GM12874 (cell line): ENCODE data around the gene TMEFF1.

Experiments
- TF ChIP-seq, protein P1 (sequence below): IDR thresholded peaks from 2 replicates; pipeline ENCODE4 v1.5.1; 2011; ENCODE audit warnings: low read depth, mild to moderate bottlenecking, control low read depth, low read length, moderate library complexity; ENCODE audit not compliant: insufficient read depth

Gene TMEFF1

DNA sequence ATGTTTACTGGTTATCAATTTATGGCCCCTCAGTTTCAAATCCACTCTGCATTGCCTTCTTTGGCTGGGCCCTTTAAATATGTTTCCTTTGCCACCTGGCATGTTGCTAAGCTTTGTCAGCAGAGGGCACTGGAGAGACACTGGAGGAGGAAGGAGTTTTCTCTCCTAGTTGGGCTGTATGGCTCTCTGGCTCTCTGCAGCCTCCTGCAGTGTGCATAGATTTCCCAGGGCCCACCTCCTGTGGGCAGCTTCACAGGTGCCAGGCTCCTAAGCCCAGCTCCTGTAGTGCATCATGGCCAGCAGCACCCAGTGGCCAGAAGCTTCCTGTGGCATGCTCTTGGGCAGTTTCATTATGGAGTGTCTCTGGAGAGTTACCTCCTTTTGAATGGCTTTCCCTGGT is 128.3 kb downstream of the TMEFF1 start:
- TF ChIP-seq, protein P1, sequence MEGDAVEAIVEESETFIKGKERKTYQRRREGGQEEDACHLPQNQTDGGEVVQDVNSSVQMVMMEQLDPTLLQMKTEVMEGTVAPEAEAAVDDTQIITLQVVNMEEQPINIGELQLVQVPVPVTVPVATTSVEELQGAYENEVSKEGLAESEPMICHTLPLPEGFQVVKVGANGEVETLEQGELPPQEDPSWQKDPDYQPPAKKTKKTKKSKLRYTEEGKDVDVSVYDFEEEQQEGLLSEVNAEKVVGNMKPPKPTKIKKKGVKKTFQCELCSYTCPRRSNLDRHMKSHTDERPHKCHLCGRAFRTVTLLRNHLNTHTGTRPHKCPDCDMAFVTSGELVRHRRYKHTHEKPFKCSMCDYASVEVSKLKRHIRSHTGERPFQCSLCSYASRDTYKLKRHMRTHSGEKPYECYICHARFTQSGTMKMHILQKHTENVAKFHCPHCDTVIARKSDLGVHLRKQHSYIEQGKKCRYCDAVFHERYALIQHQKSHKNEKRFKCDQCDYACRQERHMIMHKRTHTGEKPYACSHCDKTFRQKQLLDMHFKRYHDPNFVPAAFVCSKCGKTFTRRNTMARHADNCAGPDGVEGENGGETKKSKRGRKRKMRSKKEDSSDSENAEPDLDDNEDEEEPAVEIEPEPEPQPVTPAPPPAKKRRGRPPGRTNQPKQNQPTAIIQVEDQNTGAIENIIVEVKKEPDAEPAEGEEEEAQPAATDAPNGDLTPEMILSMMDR: peak; percentile 80

DNA sequence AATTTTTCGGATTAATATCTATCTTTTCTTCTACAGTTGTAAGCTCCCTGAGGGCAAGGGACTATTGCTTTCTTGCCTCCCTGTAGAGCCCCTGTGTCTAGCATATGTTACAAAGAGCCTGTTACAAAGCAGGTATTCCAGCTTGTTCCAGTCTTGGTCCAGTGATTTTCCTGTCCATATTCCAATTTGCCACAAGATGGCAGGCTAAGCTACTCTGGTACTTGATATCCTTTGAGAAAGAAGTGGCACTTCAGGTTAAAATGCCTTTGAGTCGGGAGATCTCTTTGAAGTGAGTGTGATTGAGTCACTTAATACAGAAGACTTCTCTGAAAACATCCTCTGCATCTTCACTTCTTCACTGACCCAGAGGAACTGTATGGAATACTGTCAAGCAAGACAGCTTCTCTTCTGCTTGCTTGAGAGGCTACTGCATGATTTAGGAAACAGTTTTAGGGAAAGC is 129.4 kb downstream of the TMEFF1 start:
- TF ChIP-seq, protein P1: peak; percentile 35; the same call in 1 of the 2 replicates

DNA sequence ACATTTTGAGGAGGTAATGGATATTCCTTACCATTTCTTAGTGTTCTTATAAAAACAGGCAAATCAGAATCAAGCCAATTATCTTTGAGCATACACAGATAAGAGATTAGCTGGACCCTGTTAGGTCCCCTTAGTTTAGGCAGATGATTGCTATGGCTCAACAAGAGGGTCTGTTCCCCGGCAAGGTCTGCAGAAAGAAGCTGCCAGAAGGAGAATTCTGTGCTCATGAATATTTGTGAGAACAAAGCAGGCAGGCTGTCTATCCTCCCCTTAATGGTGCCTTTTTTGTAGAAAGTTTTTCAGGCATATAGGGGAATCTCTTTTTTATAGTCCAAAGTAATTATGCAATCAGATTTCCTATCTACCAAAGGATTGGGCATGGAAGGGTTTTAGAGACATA is 132.5 kb downstream of the TMEFF1 start:
- TF ChIP-seq, protein P1: no peak

DNA sequence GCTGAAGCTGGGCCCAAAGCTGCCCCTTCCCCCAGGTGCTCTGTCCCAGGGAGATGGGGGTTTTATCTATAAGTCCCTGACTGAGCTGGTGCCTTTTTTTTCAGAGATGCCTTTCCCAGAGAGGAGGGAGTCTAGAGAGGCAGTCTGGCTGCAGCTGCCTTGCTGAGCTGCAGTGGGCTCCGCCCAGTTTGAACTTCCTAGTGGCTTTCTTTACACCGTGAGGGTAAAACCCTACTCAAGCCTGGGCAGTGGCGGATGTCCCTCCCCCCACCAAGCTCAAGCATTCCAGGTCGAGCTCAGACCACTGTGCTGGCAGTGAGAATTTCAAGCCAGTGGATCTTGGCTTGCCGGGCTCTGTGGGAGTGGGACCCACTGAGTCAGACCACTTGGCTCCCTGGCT is 146.2 kb downstream of the TMEFF1 start:
- TF ChIP-seq, protein P1: no peak

DNA sequence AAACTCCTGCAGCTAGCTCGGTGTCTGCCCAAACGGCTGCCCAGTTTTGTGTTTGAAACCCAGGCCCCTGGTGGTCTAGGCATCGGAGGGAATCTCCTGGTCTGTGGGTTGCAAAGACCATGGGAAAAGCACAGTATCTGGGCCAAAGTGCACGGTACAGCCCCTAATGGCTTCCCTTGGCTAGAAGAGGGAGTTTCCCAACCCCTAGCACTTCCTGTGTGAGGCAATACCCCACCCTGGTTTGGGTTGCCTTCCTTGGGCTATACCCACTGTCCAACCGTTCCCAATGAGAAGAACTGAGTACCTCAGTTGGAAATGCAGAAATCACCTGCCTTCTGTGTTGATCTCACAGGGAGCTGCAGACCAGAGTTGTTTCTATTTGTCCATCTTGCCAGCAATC is 146.7 kb downstream of the TMEFF1 start:
- TF ChIP-seq, protein P1: no peak

DNA sequence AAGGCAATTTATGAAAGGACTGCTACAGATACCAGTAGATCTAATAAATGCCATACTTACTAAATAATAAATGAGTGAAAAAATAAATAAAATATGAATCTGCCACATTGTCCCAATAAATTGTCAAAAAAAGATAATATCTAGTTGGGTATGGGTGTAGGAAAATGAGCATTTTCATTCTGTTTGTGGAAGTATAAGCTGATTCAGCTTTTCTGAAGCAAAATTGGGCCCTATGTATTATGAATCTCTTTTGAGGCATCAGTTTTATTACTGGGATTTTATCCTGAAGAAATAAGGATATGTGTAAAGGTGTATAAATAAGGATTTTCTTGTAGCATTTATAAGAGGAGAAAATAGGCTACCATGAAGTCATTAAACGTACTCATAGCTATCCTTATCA is 151.0 kb downstream of the TMEFF1 start:
- TF ChIP-seq, protein P1: no peak

DNA sequence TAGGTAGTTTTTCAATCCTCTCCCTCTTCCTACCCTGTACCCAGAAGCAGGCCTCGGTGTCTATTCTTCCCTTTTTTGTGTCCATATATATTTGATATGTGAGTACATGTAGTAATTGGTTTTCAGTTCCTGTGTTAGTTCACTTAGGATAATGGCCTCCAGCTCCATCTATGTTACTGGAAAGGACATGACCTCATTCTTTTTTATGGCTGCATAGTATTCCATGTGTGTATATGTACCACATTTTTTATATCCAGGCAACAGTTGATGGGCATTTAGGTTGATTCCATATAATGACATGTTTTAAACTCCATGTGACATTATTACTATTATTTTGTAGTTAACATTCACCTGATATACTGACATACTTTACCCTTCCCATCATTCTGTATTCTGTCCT is 154.0 kb downstream of the TMEFF1 start:
- TF ChIP-seq, protein P1: no peak
